GM13976 (cell line): Measurements from ENCODE around the gene KCNG2.

Experiments used
- DNase-seq: peaks from one replicate; pipeline ENCODE4 v3.0.0; 2012; ENCODE audit warnings: low spot score
- CTCF ChIP-seq: IDR thresholded peaks from 2 replicates; pipeline ENCODE4 v1.5.1; 2012; ENCODE audit warnings: borderline replicate concordance, mild to moderate bottlenecking; ENCODE audit not compliant: insufficient read depth; ENCODE audit errors: extremely low read depth, missing control alignments, control extremely low read depth
- in situ Hi-C: fragments of 300-500 bp; cut with MboI; formaldehyde crosslinking; loops from one replicate; pipeline ENCODE4 v1.12.0; 2022; ENCODE audit warnings: low sequenced_read_pairs, mixed read lengths, inconsistent platforms; ENCODE audit not compliant: unreplicated experiment

KCNG2 gene

GRCh38 chr18:79768745-79769144 is 29.0 kb upstream of the KCNG2 start:
- TF ChIP-seq CTCF, result no peak
- DNase-seq, result no peak
- in situ Hi-C loops, result no loop called here

GRCh38 chr18:79769698-79770500 is 27.8 kb upstream of the KCNG2 start:
- in situ Hi-C loops, result no loop called here
- TF ChIP-seq CTCF, result no peak
- no peak for DNase-seq

- in situ Hi-C loops, result no loop called here
- DNase-seq, result no peak
- no peak for TF ChIP-seq CTCF
Measured at GRCh38 chr18:79770501-79770815, 27.3 kb upstream of the KCNG2 start.

GRCh38 chr18:79770826-79771225 is 26.9 kb upstream of the KCNG2 start:
- in situ Hi-C loops, result no loop called here
- TF ChIP-seq CTCF, result no peak
- no peak for DNase-seq

GRCh38 chr18:79771446-79772107 is 26.2 kb upstream of the KCNG2 start:
- no peak for DNase-seq
- in situ Hi-C loops, result no loop called here
- no peak for TF ChIP-seq CTCF

GRCh38 chr18:79772108-79772864 is 25.5 kb upstream of the KCNG2 start:
- DNase-seq, result no peak
- no peak for TF ChIP-seq CTCF
- in situ Hi-C loops, result no loop called here
